ENCODE results near the gene DSCAM.

DSCAM gene

GRCh38 chr21:40404396-40404800 lies 442.6 kb downstream of the DSCAM start:
- Histone ChIP-seq H3K4me3 (no peak overlapping the region), H3K36me3 (no peaks in the 10 kb centered on the region), H4K20me1 (no peaks in the 10 kb centered on the region), H3K4me2 (no peak overlapping the region), H3K27ac (no peak overlapping the region), H3K9ac (no peak overlapping the region), H3K27me3 (no peaks in the 10 kb centered on the region), H3K9me3 (replicated peaks in 1 of 11) (peaks cover 0 to 9% (median 4%) of the 10 kb centered on the region in 11 experiments; a peak in 3 of 22 replicates), H3K4me1 (no peaks in the 10 kb centered on the region)
- no peak for TF ChIP-seq Cebpa-rat (IDR thresholded peaks at IDR 0.05)

GRCh38 chr21:40402884-40403582 lies 443.9 kb downstream of the DSCAM start:
- Histone ChIP-seq H3K36me3 (no peaks in the 10 kb centered on the region), H3K4me2 (no peak overlapping the region), H3K4me3 (no peak overlapping the region), H3K4me1 (no peaks in the 10 kb centered on the region), H3K27me3 (no peaks in the 10 kb centered on the region), H3K27ac (no peak overlapping the region), H3K9me3 (replicated peaks in 1 of 11) (peaks cover 0 to 9% (median 4%) of the 10 kb centered on the region in 11 experiments; a peak in 3 of 22 replicates), H4K20me1 (no peaks in the 10 kb centered on the region), H3K9ac (no peak overlapping the region)
- TF ChIP-seq Cebpa-rat (IDR thresholded peaks at IDR 0.05): no peak

- Histone ChIP-seq H3K4me2 (no peak overlapping the region), H3K9ac (no peak overlapping the region), H3K36me3 (no peaks in the 10 kb centered on the region), H3K4me1 (no peaks in the 10 kb centered on the region), H3K9me3 (replicated peaks in 1 of 11) (no peaks in the 10 kb centered on the region), H3K27ac (no peak overlapping the region), H3K4me3 (no peak overlapping the region), H4K20me1 (no peaks in the 10 kb centered on the region), H3K27me3 (no peaks in the 10 kb centered on the region)
- TF ChIP-seq Cebpa-rat (IDR thresholded peaks at IDR 0.05): no peak
Observed at GRCh38 chr21:40395732-40396131, 451.2 kb downstream of the DSCAM start.

GRCh38 chr21:40393066-40393465 lies 453.9 kb downstream of the DSCAM start:
- Histone ChIP-seq H3K36me3 (no peaks in the 10 kb centered on the region), H3K4me1 (no peaks in the 10 kb centered on the region), H3K9me3 (replicated peaks in 1 of 11) (no peaks in the 10 kb centered on the region), H4K20me1 (no peaks in the 10 kb centered on the region), H3K4me2 (no peak overlapping the region), H3K9ac (no peak overlapping the region), H3K4me3 (no peak overlapping the region), H3K27me3 (no peaks in the 10 kb centered on the region), H3K27ac (no peak overlapping the region)
- no peak for TF ChIP-seq Cebpa-rat (IDR thresholded peaks at IDR 0.05)

- Histone ChIP-seq H3K9ac (no peak overlapping the region), H3K4me3 (no peak overlapping the region), H3K9me3 (replicated peaks in 1 of 11) (peaks cover 0 to 7% (median 4%) of the 10 kb centered on the region in 11 experiments; a peak in 7 of 22 replicates), H3K4me2 (no peak overlapping the region), H3K4me1 (no peaks in the 10 kb centered on the region), H3K27ac (no peak overlapping the region), H3K27me3 (no peaks in the 10 kb centered on the region), H4K20me1 (no peaks in the 10 kb centered on the region), H3K36me3 (no peaks in the 10 kb centered on the region)
- no peak for TF ChIP-seq Cebpa-rat (IDR thresholded peaks at IDR 0.05)
Observed at GRCh38 chr21:40388046-40388445, 458.9 kb downstream of the DSCAM start.

- Histone ChIP-seq H3K4me3 (no peak overlapping the region), H3K9ac (no peak overlapping the region), H3K9me3 (replicated peaks in 1 of 11) (peaks cover 0 to 7% (median 4%) of the 10 kb centered on the region in 11 experiments; a peak in 7 of 22 replicates), H3K4me2 (no peak overlapping the region), H3K27me3 (no peaks in the 10 kb centered on the region), H3K4me1 (0 out of 20 replicates have a peak, but pooled peaks cover 0 to 1% (median 0%) of the 10 kb centered on the region in 10 experiments), H4K20me1 (no peaks in the 10 kb centered on the region), H3K27ac (no peak overlapping the region), H3K36me3 (no peaks in the 10 kb centered on the region)
- no peak for TF ChIP-seq Cebpa-rat (IDR thresholded peaks at IDR 0.05)
Observed at GRCh38 chr21:40386981-40387747, 459.8 kb downstream of the DSCAM start.

- Histone ChIP-seq H3K9me3 (replicated peaks in 1 of 11) (peaks cover 0 to 7% (median 4%) of the 10 kb centered on the region in 11 experiments; a peak in 7 of 22 replicates), H3K27me3 (no peaks in the 10 kb centered on the region), H3K4me3 (no peak overlapping the region), H3K4me2 (no peak overlapping the region), H3K36me3 (no peaks in the 10 kb centered on the region), H3K4me1 (peaks cover 0 to 9% (median under 1%) of the 10 kb centered on the region in 10 experiments; a peak in 9 of 20 replicates), H4K20me1 (no peaks in the 10 kb centered on the region), H3K27ac (no peak overlapping the region), H3K9ac (no peak overlapping the region)
- TF ChIP-seq Cebpa-rat (IDR thresholded peaks at IDR 0.05): no peak
Observed at GRCh38 chr21:40386294-40386911, 460.6 kb downstream of the DSCAM start.

- no peak overlapping the region for H3K4me2 ChIP-seq
- H4K20me1 ChIP-seq: no peaks in the 10 kb centered on the region
- H3K27me3 ChIP-seq: no peaks in the 10 kb centered on the region
- no peak overlapping the region for H3K9ac ChIP-seq
- H3K4me1 ChIP-seq: peaks cover 0 to 14% (median 3%) of the 10 kb centered on the region in 10 experiments; a peak in 10 of 20 replicates
- no peaks in the 10 kb centered on the region for H3K36me3 ChIP-seq
- H3K27ac ChIP-seq: no peak overlapping the region
- peaks cover 0 to 7% (median 4%) of the 10 kb centered on the region in 11 experiments; a peak in 7 of 22 replicates for H3K9me3 ChIP-seq (replicated peaks in 1 of 11)
- H3K4me3 ChIP-seq: no peak overlapping the region
- no peak for TF ChIP-seq Cebpa-rat (IDR thresholded peaks at IDR 0.05)
Observed at GRCh38 chr21:40385883-40386282, 461.1 kb downstream of the DSCAM start.

GRCh38 chr21:40383951-40384350 lies 463.0 kb downstream of the DSCAM start:
- peaks cover 0 to 26% (median 3%) of the 10 kb centered on the region in 10 experiments; a peak in 10 of 20 replicates for H3K4me1 ChIP-seq
- H3K4me2 ChIP-seq: no peak overlapping the region
- H3K27me3 ChIP-seq: no peaks in the 10 kb centered on the region
- TF ChIP-seq Cebpa-rat (IDR thresholded peaks at IDR 0.05): no peak
- no peak overlapping the region for H3K9ac ChIP-seq
- H3K27ac ChIP-seq: no peak overlapping the region
- peaks cover 0 to 7% (median 4%) of the 10 kb centered on the region in 11 experiments; a peak in 7 of 22 replicates for H3K9me3 ChIP-seq (replicated peaks in 1 of 11)
- H4K20me1 ChIP-seq: no peaks in the 10 kb centered on the region
- H3K36me3 ChIP-seq: no peaks in the 10 kb centered on the region
- H3K4me3 ChIP-seq: no peak overlapping the region

Data from BLaER1 treated with 17β-estradiol and CSF1 and Interleukin-3, amounts not matched to agents 10 nM and 100 nM (cell line).